GM12892 (cell line): ENCODE data around the gene IDH2.

Experiments used
- POLR2A ChIP-seq: IDR thresholded peaks from 2 replicates; pipeline ENCODE4 v1.6.1; 2011; ENCODE audit warnings: low read depth, low read length, control low read depth
- TAF1 ChIP-seq: IDR thresholded peaks from 2 replicates; pipeline ENCODE4 v1.6.1; 2011; ENCODE audit warnings: low read depth, mild to moderate bottlenecking, control low read depth, low read length, borderline replicate concordance

DNA sequence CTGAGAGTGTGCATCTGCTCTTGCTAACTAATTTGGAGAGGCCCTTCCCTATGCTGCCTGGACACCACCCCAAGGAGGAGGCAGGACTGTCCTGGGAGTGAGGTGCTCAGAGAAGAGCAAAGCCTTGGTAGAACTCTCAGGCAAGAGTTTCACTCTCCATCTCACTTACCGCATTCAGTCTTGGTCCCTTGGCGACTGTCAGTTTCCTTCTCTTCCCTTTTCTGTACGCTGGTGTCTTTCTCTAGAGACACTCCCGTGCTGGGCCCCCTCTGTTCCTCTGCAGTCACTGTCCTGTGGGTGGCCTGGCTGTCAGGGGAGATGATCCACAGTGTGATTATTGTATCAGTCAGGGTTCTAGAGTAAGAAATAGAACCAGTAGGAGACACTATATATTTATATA, 44.0 kb downstream of the IDH2 start:
- TF ChIP-seq TAF1 (no peak), POLR2A (no peak; the same call in 1 of the 2 replicates)
